Measurements from ENCODE around the gene PLA2G12A.

The PLA2G12A gene

GRCh38 chr4:109675843-109676242 lies 54.0 kb downstream of the PLA2G12A start:
- DNase-seq: no peak

- no peak for DNase-seq
Observed at GRCh38 chr4:109675181-109675580, 54.7 kb downstream of the PLA2G12A start.

GRCh38 chr4:109673303-109673702 lies 56.6 kb downstream of the PLA2G12A start:
- no peak for DNase-seq

- DNase-seq: no peak
Observed at GRCh38 chr4:109672169-109672930, 57.5 kb downstream of the PLA2G12A start.

DNA sequence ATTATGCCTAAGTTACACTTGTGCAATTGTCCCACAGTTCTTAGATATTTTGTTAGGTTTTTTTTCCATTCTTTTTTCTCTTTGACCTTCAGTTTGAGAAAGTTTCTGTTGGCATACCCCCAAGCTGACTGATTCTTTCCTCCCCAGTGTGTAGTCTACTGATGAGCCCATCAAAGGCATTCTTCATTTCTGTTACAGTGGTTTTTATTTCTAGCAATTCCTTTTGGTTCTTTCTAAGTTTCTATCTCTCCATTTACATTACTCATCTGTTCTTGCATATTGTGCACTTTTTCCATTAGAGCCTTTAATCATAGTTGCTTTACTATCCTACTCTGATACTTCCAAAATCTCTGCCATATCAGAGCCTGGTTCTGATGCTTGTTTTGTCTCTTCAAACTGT lies 58.5 kb downstream of the PLA2G12A start:
- no peak for DNase-seq

- DNase-seq: no peak
Observed at GRCh38 chr4:109665783-109666485, 63.9 kb downstream of the PLA2G12A start.

- no peak for DNase-seq
Observed at GRCh38 chr4:109662771-109663170, 67.1 kb downstream of the PLA2G12A start.

DNA sequence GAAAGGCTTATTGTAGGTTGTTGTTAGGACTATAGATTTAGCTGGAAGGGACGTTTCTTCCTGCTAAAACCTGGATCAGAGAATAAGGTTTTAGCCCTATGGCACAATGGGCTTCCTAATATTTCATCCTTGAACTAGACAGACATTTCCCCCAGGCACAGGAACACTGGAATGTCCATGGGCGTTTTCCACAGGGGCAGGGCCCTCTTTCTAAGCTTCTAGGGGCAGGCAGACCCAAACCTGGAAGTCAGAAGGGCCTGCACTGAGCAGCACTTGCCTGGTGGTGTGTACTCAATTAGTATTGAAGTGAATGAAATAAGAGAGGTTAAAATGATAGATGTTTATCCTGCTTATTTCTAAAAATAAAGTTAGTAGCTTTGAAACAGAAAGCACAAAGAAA lies 67.8 kb downstream of the PLA2G12A start:
- DNase-seq: no peak

Measured in activated CD4-positive, alpha-beta T cell treated with anti-CD3 and anti-CD28 coated beads, Interleukin-2, amount 50 U/mL, for 16 hours (primary cell).